Neural cell (in vitro differentiated cells): ENCODE data around the gene PHGDH. TPM values are rescaled to one million over a fixed set of nuclear protein-coding genes. Genes with fewer than 3 reads are reported as not detected.

Experiments
- H2AFZ ChIP-seq: fragments of 200-600, 300-800 bp; sonication (generic), shearing (Covaris generic); 2 replicates; pipeline ENCODE4 v1.6.0; 2014; ENCODE audit warnings: low read depth, mild to moderate bottlenecking, antibody characterized with exemption, low read length, moderate library complexity
- H3F3A ChIP-seq: fragments of 200-600 bp; shearing (Covaris generic); 2 replicates; pipeline ENCODE4 v1.6.1; 2016; ENCODE audit warnings: mild to moderate bottlenecking, moderate library complexity, mixed read lengths, antibody characterized with exemption, low read length; ENCODE audit not compliant: insufficient read depth, poor library complexity, severe bottlenecking
- H3K27ac ChIP-seq: fragments of 200-600, 300-800 bp; sonication (generic), shearing (Covaris generic); 2 replicates; pipeline ENCODE4 v1.5.1; 2014; ENCODE audit warnings: mild to moderate bottlenecking, low read length, moderate library complexity
- H3K27me3 ChIP-seq: fragments of 300-800, 200-600 bp; sonication (generic), shearing (Covaris generic); 2 replicates; pipeline ENCODE4 v1.6.0; 2014; ENCODE audit warnings: mild to moderate bottlenecking, low read depth, low read length, moderate library complexity; ENCODE audit not compliant: insufficient read depth
- H3K36me3 ChIP-seq: fragments of 300-800, 200-600 bp; sonication (generic), shearing (Covaris generic); 2 replicates; pipeline ENCODE4 v1.5.1; 2014; ENCODE audit warnings: mild to moderate bottlenecking, antibody characterized with exemption, low read length, moderate library complexity; ENCODE audit not compliant: insufficient read depth
- H3K4me2 ChIP-seq: fragments of 300-800, 200-600 bp; sonication (generic), shearing (Covaris generic); 2 replicates; pipeline ENCODE4 v1.6.0; 2014; ENCODE audit warnings: mild to moderate bottlenecking, low read length
- H3K4me3 ChIP-seq: fragments of 300-800, 200-600 bp; sonication (generic), shearing (Covaris generic); 2 replicates; pipeline ENCODE4 v1.5.1; 2014; ENCODE audit warnings: mild to moderate bottlenecking, low read length, moderate library complexity
- H3K79me2 ChIP-seq: fragments of 200-600 bp; shearing (Covaris generic); replicated peaks from 2 replicates; pipeline ENCODE4 v1.6.0; 2014; ENCODE audit warnings: mild to moderate bottlenecking, low read length, moderate library complexity; ENCODE audit not compliant: insufficient read depth
- H3K9ac ChIP-seq: fragments of 300-800, 200-600 bp; sonication (generic), shearing (Covaris generic); 2 replicates; pipeline ENCODE4 v1.6.1; 2016; ENCODE audit warnings: mild to moderate bottlenecking, low read length, mixed read lengths
- H3K9me2 ChIP-seq: fragments of 200-600 bp; shearing (Covaris generic); 2 replicates; pipeline ENCODE4 v1.6.1; 2016; ENCODE audit warnings: mild to moderate bottlenecking, low read length, mixed read lengths; ENCODE audit not compliant: insufficient read depth
- H3K9me3 ChIP-seq: fragments of 200-600, 300-800 bp; sonication (generic), shearing (Covaris generic); 2 replicates; pipeline ENCODE4 v1.6.1; 2016; ENCODE audit warnings: mild to moderate bottlenecking, mixed run types, low read length, moderate library complexity, mixed read lengths
- H4K20me1 ChIP-seq: fragments of 200-600 bp; shearing (Covaris generic); 2 replicates; pipeline ENCODE4 v1.6.1; 2016; ENCODE audit warnings: mild to moderate bottlenecking, mixed run types; ENCODE audit not compliant: insufficient read depth
- EP300 ChIP-seq: fragments of 450-650 bp; conservative IDR thresholded peaks from 2 replicates; pipeline ENCODE4 v1.6.1; 2014; ENCODE audit warnings: antibody characterized with exemption, mild to moderate bottlenecking, moderate library complexity; ENCODE audit not compliant: poor library complexity, severe bottlenecking
- EZH2 ChIP-seq: fragments of 200-600, 300-800 bp; shearing (Covaris generic), sonication (generic); IDR thresholded peaks from 2 replicates; pipeline ENCODE4 v1.6.1; 2014; ENCODE audit warnings: antibody characterized with exemption, low read length, borderline replicate concordance, mild to moderate bottlenecking; ENCODE audit not compliant: insufficient read depth, poor library complexity, severe bottlenecking
- MXI1 ChIP-seq: fragments of 450-650 bp; conservative IDR thresholded peaks from 2 replicates; pipeline ENCODE4 v1.6.1; 2014; ENCODE audit warnings: antibody characterized with exemption, mild to moderate bottlenecking; ENCODE audit not compliant: poor library complexity, severe bottlenecking
- POLR2AphosphoS5 ChIP-seq: IDR thresholded peaks from 2 replicates; pipeline ENCODE4 v1.6.1; 2012
- RAD21 ChIP-seq: fragments of 450-650 bp; conservative IDR thresholded peaks from 2 replicates; pipeline ENCODE4 v1.6.1; 2014; ENCODE audit warnings: antibody characterized with exemption, mild to moderate bottlenecking, moderate library complexity
- SMC3 ChIP-seq: fragments of 450-650 bp; conservative IDR thresholded peaks from 2 replicates; pipeline ENCODE4 v1.6.1; 2014; ENCODE audit warnings: antibody characterized with exemption, mild to moderate bottlenecking, moderate library complexity; ENCODE audit not compliant: poor library complexity
- TAF1 ChIP-seq: IDR thresholded peaks from 2 replicates; pipeline ENCODE4 v1.6.1; 2012; ENCODE audit warnings: low read depth
- polyA plus RNA-seq: library from polyadenylated mRNA; depleted of rRNA; stranded (reverse); fragments of >200 nt; gene quantifications from 2 replicates; pipeline ENCODE4 v1.2.3, GENCODE V29; 2014
- TF ChIP-seq, protein P1 (sequence below): IDR thresholded peaks from 2 replicates; pipeline ENCODE4 v1.6.1; 2012; ENCODE audit warnings: borderline replicate concordance
- TF ChIP-seq, protein P2 (sequence below): fragments of 450-650 bp; IDR thresholded peaks from 2 replicates; pipeline ENCODE4 v1.5.1; 2014; ENCODE audit warnings: antibody characterized with exemption, mild to moderate bottlenecking, moderate library complexity; ENCODE audit not compliant: poor library complexity, severe bottlenecking

PHGDH gene
- polyA plus RNA-seq, 1 donor from 2014 or later: 11.8 TPM

DNA sequence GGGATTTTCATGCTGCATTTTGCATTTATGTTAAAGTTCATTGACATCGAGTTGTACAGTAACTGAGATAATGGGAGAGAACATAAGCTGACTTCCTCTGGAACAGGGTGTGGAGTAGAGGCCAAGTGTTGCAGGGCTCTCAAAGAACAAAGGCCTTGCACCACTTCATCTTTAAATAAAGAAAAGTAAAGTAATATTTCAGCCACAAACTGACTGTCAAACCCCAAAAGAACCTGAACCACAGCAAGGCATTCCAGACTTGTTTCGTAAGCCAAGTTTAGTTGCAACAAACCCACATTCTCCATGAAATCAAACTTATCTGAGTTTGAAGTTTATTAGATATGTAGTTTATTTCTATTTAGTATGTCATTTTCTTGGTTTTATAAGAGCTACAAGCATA, 76.0 kb downstream of the PHGDH start:
- H3K9me2 ChIP-seq: no peaks in the 10 kb centered on the region
- no peak overlapping the region for H3K4me2 ChIP-seq
- no peak for TF ChIP-seq EP300
- no peak for TF ChIP-seq POLR2AphosphoS5
- TF ChIP-seq, protein P1, sequence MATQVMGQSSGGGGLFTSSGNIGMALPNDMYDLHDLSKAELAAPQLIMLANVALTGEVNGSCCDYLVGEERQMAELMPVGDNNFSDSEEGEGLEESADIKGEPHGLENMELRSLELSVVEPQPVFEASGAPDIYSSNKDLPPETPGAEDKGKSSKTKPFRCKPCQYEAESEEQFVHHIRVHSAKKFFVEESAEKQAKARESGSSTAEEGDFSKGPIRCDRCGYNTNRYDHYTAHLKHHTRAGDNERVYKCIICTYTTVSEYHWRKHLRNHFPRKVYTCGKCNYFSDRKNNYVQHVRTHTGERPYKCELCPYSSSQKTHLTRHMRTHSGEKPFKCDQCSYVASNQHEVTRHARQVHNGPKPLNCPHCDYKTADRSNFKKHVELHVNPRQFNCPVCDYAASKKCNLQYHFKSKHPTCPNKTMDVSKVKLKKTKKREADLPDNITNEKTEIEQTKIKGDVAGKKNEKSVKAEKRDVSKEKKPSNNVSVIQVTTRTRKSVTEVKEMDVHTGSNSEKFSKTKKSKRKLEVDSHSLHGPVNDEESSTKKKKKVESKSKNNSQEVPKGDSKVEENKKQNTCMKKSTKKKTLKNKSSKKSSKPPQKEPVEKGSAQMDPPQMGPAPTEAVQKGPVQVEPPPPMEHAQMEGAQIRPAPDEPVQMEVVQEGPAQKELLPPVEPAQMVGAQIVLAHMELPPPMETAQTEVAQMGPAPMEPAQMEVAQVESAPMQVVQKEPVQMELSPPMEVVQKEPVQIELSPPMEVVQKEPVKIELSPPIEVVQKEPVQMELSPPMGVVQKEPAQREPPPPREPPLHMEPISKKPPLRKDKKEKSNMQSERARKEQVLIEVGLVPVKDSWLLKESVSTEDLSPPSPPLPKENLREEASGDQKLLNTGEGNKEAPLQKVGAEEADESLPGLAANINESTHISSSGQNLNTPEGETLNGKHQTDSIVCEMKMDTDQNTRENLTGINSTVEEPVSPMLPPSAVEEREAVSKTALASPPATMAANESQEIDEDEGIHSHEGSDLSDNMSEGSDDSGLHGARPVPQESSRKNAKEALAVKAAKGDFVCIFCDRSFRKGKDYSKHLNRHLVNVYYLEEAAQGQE: no peak
- TF ChIP-seq SMC3: no peak
- no peak for TF ChIP-seq TAF1
- no peak for TF ChIP-seq MXI1
- TF ChIP-seq RAD21: no peak
- TF ChIP-seq, protein P2, sequence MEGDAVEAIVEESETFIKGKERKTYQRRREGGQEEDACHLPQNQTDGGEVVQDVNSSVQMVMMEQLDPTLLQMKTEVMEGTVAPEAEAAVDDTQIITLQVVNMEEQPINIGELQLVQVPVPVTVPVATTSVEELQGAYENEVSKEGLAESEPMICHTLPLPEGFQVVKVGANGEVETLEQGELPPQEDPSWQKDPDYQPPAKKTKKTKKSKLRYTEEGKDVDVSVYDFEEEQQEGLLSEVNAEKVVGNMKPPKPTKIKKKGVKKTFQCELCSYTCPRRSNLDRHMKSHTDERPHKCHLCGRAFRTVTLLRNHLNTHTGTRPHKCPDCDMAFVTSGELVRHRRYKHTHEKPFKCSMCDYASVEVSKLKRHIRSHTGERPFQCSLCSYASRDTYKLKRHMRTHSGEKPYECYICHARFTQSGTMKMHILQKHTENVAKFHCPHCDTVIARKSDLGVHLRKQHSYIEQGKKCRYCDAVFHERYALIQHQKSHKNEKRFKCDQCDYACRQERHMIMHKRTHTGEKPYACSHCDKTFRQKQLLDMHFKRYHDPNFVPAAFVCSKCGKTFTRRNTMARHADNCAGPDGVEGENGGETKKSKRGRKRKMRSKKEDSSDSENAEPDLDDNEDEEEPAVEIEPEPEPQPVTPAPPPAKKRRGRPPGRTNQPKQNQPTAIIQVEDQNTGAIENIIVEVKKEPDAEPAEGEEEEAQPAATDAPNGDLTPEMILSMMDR: no peak
- TF ChIP-seq EZH2: no peak
- no peaks in the 10 kb centered on the region for H4K20me1 ChIP-seq
- H3K4me3 ChIP-seq: no peak overlapping the region
- H3F3A ChIP-seq: no peaks in the 10 kb centered on the region
- no peak overlapping the region for H2AFZ ChIP-seq
- H3K9me3 ChIP-seq: no peaks in the 10 kb centered on the region
- H3K9ac ChIP-seq: no peak overlapping the region
- H3K36me3 ChIP-seq: no peaks in the 10 kb centered on the region
- no peaks in the 10 kb centered on the region for H3K27me3 ChIP-seq
- H3K79me2 ChIP-seq: no peaks in the 10 kb centered on the region
- H3K27ac ChIP-seq: no peak overlapping the region

DNA sequence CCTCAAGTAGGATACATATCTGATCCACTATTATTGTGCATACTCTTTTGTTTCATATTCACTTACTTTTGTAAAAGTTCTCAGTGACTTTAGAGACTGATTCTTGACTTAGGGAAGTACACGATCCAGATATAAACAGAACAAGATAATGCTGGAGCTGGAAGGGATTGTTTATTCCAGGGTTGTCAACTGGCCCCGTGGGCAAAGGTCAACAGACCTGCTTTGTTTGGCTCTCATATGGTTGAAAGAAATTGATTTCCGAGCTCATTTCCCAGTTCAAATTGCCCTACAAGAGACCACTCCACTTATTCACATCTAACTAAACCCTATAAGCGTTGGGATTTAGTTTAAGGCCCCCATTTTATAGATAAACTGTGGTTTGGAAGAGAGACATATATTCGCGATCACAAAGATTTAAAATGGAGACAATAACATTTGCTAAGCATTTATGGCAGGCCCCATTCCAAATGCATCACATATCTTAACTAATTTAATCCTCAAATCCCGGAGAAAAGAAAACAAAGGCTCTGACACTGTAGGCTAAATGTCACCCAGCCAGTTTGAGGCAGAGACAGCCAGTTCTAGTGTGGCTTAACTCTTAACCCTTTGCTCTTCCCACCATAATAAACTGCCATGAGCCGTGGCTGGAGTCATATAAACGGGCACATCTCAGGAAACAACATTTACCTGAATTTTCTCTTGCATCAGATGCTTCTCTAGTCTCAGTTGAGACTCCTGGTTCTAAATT, 78.9 kb downstream of the PHGDH start:
- Histone ChIP-seq H3K36me3 (no peaks in the 10 kb centered on the region), H2AFZ (no peak overlapping the region), H3K27me3 (no peaks in the 10 kb centered on the region), H3K9me2 (no peaks in the 10 kb centered on the region), H3K9ac (no peak overlapping the region), H3K4me3 (no peak overlapping the region), H4K20me1 (no peaks in the 10 kb centered on the region), H3K9me3 (no peaks in the 10 kb centered on the region), H3F3A (no peaks in the 10 kb centered on the region), H3K79me2 (no peaks in the 10 kb centered on the region), H3K4me2 (no peak overlapping the region), H3K27ac (no peak overlapping the region)
- TF ChIP-seq SMC3 (no peak), EZH2 (no peak), EP300 (no peak), POLR2AphosphoS5 (no peak), TAF1 (no peak), RAD21 (no peak), MXI1 (no peak)
- TF ChIP-seq, protein P2: no peak
- TF ChIP-seq, protein P1: no peak
